ENCODE results near the gene CDH4. TPM values are rescaled to one million over a fixed set of nuclear protein-coding genes. Genes with fewer than 3 reads are reported as not detected.

Gene CDH4
- total and polyA plus RNA-seq, 2 of the 8 experiments (the other 6 are each of a cell fraction or from before 2014, with no cell fraction given): 4.3 to 7.9 TPM

DNA sequence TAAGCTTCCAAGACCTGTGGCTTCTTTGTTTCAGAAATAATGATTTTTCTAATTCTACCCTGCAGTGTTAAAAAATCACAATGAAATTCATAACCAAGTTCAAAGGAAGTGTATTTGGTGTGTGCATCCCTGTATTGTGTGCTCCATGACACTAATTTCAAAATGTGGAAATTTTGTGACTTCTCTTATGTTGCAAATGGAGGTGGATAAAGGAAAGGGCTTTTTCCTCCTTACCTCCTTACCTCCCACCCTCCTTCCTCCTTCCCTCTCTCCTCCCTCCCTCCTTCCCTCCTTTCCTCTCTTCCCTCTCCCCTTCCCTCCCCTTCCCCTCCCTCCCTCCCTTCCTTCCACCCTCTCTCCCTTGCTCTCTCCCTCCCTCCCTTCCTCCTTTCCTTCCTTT lies 10.5 kb downstream of the CDH4 start:
- ChIA-PET CTCF (ENCODE audit: partially characterized antibody) (interaction anchor here (0.6 to 3.5 kb wide), 25 partner anchors 9 to 571 kb away, joined by 3 to 39 read pairs (median 4); partner anchors contain the start of gene CDH4), POLR2A (ENCODE audit: partially characterized antibody) (no interaction called here)
- peaks cover 0 to 1% of the 10 kb centered on the region in 2 experiments for H4K20me1 ChIP-seq (replicated peaks in 1 of 2; ENCODE audit: control insufficient read depth in 1 of 2, insufficient read depth in 2 of 2, low read length in 2 of 2)
- H3K18ac ChIP-seq (ENCODE audit: extremely low read depth, low read length): no peak overlapping the region
- H2BK5ac ChIP-seq (ENCODE audit: low read depth, low read length): no peak overlapping the region
- no peak overlapping the region for H2BK12ac ChIP-seq (ENCODE audit: low read depth, low read length)
- H3K79me1 ChIP-seq (ENCODE audit: low read depth, low read length): no peaks in the 10 kb centered on the region
- no peak overlapping the region for H2AFZ ChIP-seq (ENCODE audit: low read length)
- no peak overlapping the region for H2BK20ac ChIP-seq (ENCODE audit: low read length)
- H3K23ac ChIP-seq (ENCODE audit: insufficient read length): no peak overlapping the region
- no peak for TF ChIP-seq SIX5 (IDR thresholded peaks at IDR 0.05; ENCODE audit: low read depth, low read length)
- TF ChIP-seq EGR1 (IDR thresholded peaks at IDR 0.05; ENCODE audit: borderline replicate concordance, low read depth, low read length): peak; percentile 43; the same call in 1 of the 2 replicates
- 0 out of 4 replicates have a peak overlapping the region, but pooled peaks of 1 of the 2 experiments have one; percentile 8 for H3K4me2 ChIP-seq (ENCODE audit: insufficient read depth in 1 of 2, low read depth in 2 of 2, low read length in 2 of 2)
- no peaks in the 10 kb centered on the region for H3K23me2 ChIP-seq (ENCODE audit: low read depth, low read length)
- H3K27me3 ChIP-seq (replicated peaks in 1 of 4; ENCODE audit: control insufficient read depth in 3 of 4, extremely low read depth in 1 of 4, insufficient read depth in 3 of 4, low read length in 3 of 4): no peaks in the 10 kb centered on the region; a peak in 3 of 7 replicates
- H3K9me3 ChIP-seq (ENCODE audit: insufficient read depth in 2 of 2, low read depth in 1 of 2, low read length in 1 of 2): no peaks in the 10 kb centered on the region
- H3K56ac ChIP-seq (replicated peaks; ENCODE audit: insufficient read length, low read depth, low read length): no peak overlapping the region
- no peak overlapping the region for H3K27ac ChIP-seq (ENCODE audit: low read depth, low read length)
- no peak overlapping the region for H4K5ac ChIP-seq (ENCODE audit: insufficient read length, low read depth, low read length)
- no peak overlapping the region for H2BK120ac ChIP-seq (replicated peaks; ENCODE audit: low read depth, low read length)
- no peaks in the 10 kb centered on the region for H3K79me2 ChIP-seq (ENCODE audit: control insufficient read depth in 1 of 2, insufficient read depth in 2 of 2, low read length in 2 of 2)
- no peak overlapping the region for H2BK15ac ChIP-seq (ENCODE audit: low read length)
- no peaks in the 10 kb centered on the region for H3K36me3 ChIP-seq (ENCODE audit: control insufficient read depth in 2 of 4, insufficient read depth in 4 of 4, low read length in 3 of 4)
- no peak for DNase-seq (ENCODE audit: low read depth in 1 of 2, low spot score in 2 of 2)
- no peak overlapping the region for H3K14ac ChIP-seq (ENCODE audit: insufficient read length)
- H3K4me3 ChIP-seq (ENCODE audit: extremely low read depth in 1 of 4, insufficient read depth in 2 of 4, low read depth in 3 of 4, low read length in 4 of 4): peak overlapping the region in 1 of 4 experiments; percentile 43; a peak in 1 of 8 replicates
- peaks cover 0 to 4% (median under 1%) of the 10 kb centered on the region in 4 experiments; a peak in 2 of 7 replicates for H3K4me1 ChIP-seq (replicated peaks in 1 of 4; ENCODE audit: control insufficient read depth in 3 of 4, insufficient read depth in 4 of 4, low read length in 3 of 4)
- no peak overlapping the region for H4K91ac ChIP-seq (replicated peaks; ENCODE audit: insufficient read length, low read length)
- no peak for FAIRE-seq
- no peak overlapping the region for H3K9ac ChIP-seq (replicated peaks in 1 of 4; ENCODE audit: extremely low read depth in 1 of 4, low read depth in 3 of 4, low read length in 3 of 4)
- H3K4ac ChIP-seq (replicated peaks; ENCODE audit: insufficient read length, low read depth, low read length): no peak overlapping the region
- H4K8ac ChIP-seq (ENCODE audit: extremely low read depth, insufficient read depth, low read length): no peak overlapping the region
- no peak overlapping the region for H2AK5ac ChIP-seq (ENCODE audit: low read depth, low read length)

Data from H1 (cell line).